Gastrocnemius medialis (tissue), 4 donors: ENCODE measurements around the gene C1RL.

Experiments
- CTCF ChIP-seq, 5 experiments: fragments of 450-650 bp in 3 of 5; fragments of 200-600 bp in 2 of 5; sonication (generic) in 2 of 5; IDR thresholded peaks in 4 of 5; conservative IDR thresholded peaks in 1 of 5; 1 replicate in 4 of 5; 2 replicates in 1 of 5; pipeline ENCODE4 v1.5.1; 2016 to 2019; ENCODE audit warnings: antibody characterized with exemption in 5 of 5, mild to moderate bottlenecking in 3 of 5, moderate library complexity in 3 of 5
- POLR2A ChIP-seq, 2 donors: fragments of 450-650 bp; IDR thresholded peaks; one replicate each; pipeline ENCODE4 v1.6.1; 2017; ENCODE audit warnings: antibody characterized with exemption in 2 of 2, mild to moderate bottlenecking in 2 of 2, moderate library complexity in 2 of 2

DNA sequence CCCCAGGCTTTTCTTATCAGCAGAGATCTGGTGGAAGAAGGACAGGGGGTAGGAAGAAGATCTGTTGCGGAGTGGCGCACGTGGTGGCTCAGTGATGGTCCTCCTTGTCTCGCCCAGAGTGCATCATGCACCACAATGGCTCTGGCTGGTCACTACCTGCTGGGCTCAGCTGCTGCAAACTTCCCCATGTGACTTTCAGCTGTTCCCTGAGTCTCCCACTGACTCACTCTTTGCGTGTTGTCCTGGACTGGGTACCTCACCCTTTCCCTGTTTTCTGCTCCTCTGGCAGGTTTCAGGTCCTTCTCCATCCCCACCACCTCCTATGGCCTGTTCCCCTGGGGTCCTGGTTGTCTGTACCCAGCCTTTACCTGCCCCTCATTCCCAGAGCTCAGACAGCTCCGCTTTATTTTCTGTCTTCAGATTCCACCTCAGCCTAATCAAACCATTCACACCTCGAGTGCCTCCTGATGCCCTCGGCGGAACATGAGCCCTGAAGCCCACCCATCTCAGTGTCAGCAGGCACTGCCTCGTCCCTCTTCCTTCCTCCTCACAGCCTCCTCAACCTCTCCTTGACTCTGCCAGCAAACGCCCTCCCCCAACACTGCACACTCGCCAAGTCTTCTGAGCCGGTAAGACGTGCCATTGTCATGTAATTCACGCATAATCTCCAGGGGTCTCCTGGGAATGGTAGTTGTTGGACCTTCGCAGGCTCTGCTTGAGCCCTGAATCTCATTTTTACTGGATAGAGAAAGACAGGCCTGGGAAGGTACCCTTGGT lies 18.6 kb downstream of the C1RL start:
- TF ChIP-seq CTCF (IDR thresholded peaks at IDR 0.05 in 4 of 5, conservative IDR thresholded peaks at IDR 0.05 in 1 of 5), result no peak
- TF ChIP-seq POLR2A (IDR thresholded peaks at IDR 0.05), result no peak
